Measurements from ENCODE around the gene RBMS1. TPM values are rescaled to one million over a fixed set of nuclear protein-coding genes. Genes with fewer than 3 reads are reported as not detected.

Gene RBMS1
- total RNA-seq, 1 experiment from 2014 or later = 77.5 TPM

GRCh38 chr2:160362541-160362940 lies 131.1 kb downstream of the RBMS1 start:
- Mint-ChIP-seq H3K27me3 (ENCODE audit: low read depth) (no peaks in the 10 kb centered on the region), H3K27ac (0 out of 7 replicates have a peak overlapping the region, but pooled peaks of 1 of the 3 experiments have one; percentile 69), H3K9me3 (no peaks in the 10 kb centered on the region), H3K36me3 (ENCODE audit: insufficient read depth in 1 of 3, low read depth in 3 of 3) (peaks cover 0 to 17% (median 13%) of the 10 kb centered on the region in 3 experiments; a peak in 5 of 7 replicates), H3K4me1 (peaks cover 42 to 52% of the 10 kb centered on the region in 2 experiments), H3K4me3 (no peak overlapping the region)
- Histone ChIP-seq H3K4ac (ENCODE audit: low read depth, low read length) (no peak overlapping the region), H3K27me3 (ENCODE audit: insufficient read depth, low read length) (no peaks in the 10 kb centered on the region), H3K18ac (ENCODE audit: insufficient read length, low read depth, low read length) (no peak overlapping the region), H3K79me1 (ENCODE audit: insufficient read depth, low read depth, low read length, poor library complexity, severe bottlenecking) (no peaks in the 10 kb centered on the region), H3K9ac (ENCODE audit: extremely low read depth, insufficient read length, low read length) (no peak overlapping the region), H3T11ph (ENCODE audit: low read length) (no peak overlapping the region), H4K5ac (ENCODE audit: insufficient read length, low read depth, low read length) (no peak overlapping the region), H4K91ac (ENCODE audit: insufficient read length, low read depth, low read length) (no peak overlapping the region), H2BK12ac (ENCODE audit: insufficient read length, low read depth, low read length) (no peak overlapping the region), H3K23me2 (ENCODE audit: insufficient read length, low read depth, low read length, poor library complexity, severe bottlenecking) (no peaks in the 10 kb centered on the region), H2AFZ (ENCODE audit: low read length) (no peak overlapping the region), H4K20me1 (ENCODE audit: control insufficient read depth, insufficient read depth, insufficient read length) (no peaks in the 10 kb centered on the region), H3K27ac (ENCODE audit: insufficient read length, low read depth, low read length) (no peak overlapping the region), H3K79me2 (ENCODE audit: insufficient read depth, low read length) (0 out of 2 replicates have a peak, but pooled peaks cover under 1% of the 10 kb centered on the region), H2BK5ac (ENCODE audit: insufficient read length, low read length) (no peak overlapping the region), H3K23ac (ENCODE audit: insufficient read length, low read depth, low read length) (no peak overlapping the region), H3K9me3 (ENCODE audit: control insufficient read depth, low read depth, low read length) (no peaks in the 10 kb centered on the region), H3K14ac (ENCODE audit: insufficient read depth, low read length) (no peak overlapping the region), H2BK120ac (ENCODE audit: low read depth, low read length, poor library complexity, severe bottlenecking) (no peak overlapping the region), H3K4me2 (ENCODE audit: insufficient read depth, insufficient read length, low read length) (no peak overlapping the region), H2BK15ac (ENCODE audit: low read depth, low read length) (no peak overlapping the region), H4K8ac (replicated peaks; ENCODE audit: insufficient read length, low read depth, low read length) (no peak overlapping the region), H3K4me1 (ENCODE audit: insufficient read depth, low read length) (no peaks in the 10 kb centered on the region), H2BK20ac (ENCODE audit: low read depth, low read length, poor library complexity, severe bottlenecking) (no peak overlapping the region), H2AK5ac (ENCODE audit: insufficient read length, low read length) (no peak overlapping the region), H3K56ac (ENCODE audit: insufficient read length, low read depth, low read length) (no peak overlapping the region)
- TF ChIP-seq, protein P1, sequence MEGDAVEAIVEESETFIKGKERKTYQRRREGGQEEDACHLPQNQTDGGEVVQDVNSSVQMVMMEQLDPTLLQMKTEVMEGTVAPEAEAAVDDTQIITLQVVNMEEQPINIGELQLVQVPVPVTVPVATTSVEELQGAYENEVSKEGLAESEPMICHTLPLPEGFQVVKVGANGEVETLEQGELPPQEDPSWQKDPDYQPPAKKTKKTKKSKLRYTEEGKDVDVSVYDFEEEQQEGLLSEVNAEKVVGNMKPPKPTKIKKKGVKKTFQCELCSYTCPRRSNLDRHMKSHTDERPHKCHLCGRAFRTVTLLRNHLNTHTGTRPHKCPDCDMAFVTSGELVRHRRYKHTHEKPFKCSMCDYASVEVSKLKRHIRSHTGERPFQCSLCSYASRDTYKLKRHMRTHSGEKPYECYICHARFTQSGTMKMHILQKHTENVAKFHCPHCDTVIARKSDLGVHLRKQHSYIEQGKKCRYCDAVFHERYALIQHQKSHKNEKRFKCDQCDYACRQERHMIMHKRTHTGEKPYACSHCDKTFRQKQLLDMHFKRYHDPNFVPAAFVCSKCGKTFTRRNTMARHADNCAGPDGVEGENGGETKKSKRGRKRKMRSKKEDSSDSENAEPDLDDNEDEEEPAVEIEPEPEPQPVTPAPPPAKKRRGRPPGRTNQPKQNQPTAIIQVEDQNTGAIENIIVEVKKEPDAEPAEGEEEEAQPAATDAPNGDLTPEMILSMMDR (conservative IDR thresholded peaks at IDR 0.05) = no peak
- no CpG with 5 or more reads among the region's 2 CpGs for WGBS (ENCODE audit: extremely low coverage, insufficient read length, low lambda C conversion rate)
- no peak for DNase-seq

Measured in H9 (cell line).